Measurements from ENCODE around the gene SNTG2.

SNTG2 gene

GRCh38 chr2:1028831-1029230 is 78.2 kb downstream of the SNTG2 start:
- TF ChIP-seq CTCF (conservative IDR thresholded peaks at IDR 0.05; ENCODE audit: low read depth, low read length) = no peak
- H3K4me3 ChIP-seq (ENCODE audit: low read length) = no peak overlapping the region
- DNase-seq (ENCODE audit: low read depth) = no peak

DNA sequence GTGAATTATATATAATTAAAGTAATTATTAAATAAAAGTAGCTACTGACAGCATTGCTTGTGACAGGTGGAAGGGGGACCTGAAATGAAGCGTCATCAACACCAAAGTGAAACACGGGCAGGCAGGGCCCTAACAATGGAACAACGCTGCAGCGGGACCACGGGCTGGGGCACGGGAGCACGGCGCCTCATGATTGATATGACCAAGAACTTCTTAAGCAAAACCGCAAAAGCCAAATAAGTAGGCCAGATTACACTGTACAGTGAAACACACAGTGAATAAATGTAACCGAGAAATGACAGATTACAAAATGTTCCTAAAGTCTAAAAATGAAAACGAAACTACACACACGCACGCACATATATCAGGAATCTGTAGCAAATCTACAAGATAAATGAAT is 81.4 kb downstream of the SNTG2 start:
- H3K4me3 ChIP-seq (ENCODE audit: low read length) = no peak overlapping the region
- no peak for TF ChIP-seq CTCF (conservative IDR thresholded peaks at IDR 0.05; ENCODE audit: low read depth, low read length)
- DNase-seq (ENCODE audit: low read depth) = no peak

DNA sequence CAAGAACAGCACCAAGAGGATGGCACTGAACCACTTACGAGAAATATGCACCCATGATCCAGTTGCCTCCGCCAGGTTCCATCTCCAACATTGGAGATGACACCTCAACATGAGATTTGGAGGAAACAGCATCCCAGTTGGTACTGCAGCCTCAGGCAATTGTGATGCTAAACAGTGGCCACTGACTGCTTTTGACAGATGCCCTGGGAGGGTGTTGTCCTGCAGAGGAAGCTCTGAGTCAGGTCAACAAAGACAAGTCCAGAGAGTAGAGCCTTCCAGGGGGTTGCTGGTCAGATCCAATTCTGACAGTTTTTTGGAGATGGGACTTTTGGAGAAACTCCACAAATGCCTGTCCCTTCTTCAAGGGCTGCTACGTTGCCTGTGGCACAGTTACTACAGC is 82.4 kb downstream of the SNTG2 start:
- no peak for TF ChIP-seq CTCF (conservative IDR thresholded peaks at IDR 0.05; ENCODE audit: low read depth, low read length)
- H3K4me3 ChIP-seq (ENCODE audit: low read length) = no peak overlapping the region
- no peak for DNase-seq (ENCODE audit: low read depth)

GRCh38 chr2:1037066-1037465 is 86.4 kb downstream of the SNTG2 start:
- no peak for TF ChIP-seq CTCF (conservative IDR thresholded peaks at IDR 0.05; ENCODE audit: low read depth, low read length)

GRCh38 chr2:1039549-1039948 is 88.9 kb downstream of the SNTG2 start:
- TF ChIP-seq CTCF (conservative IDR thresholded peaks at IDR 0.05; ENCODE audit: low read depth, low read length) = no peak
- H3K4me3 ChIP-seq (ENCODE audit: low read length) = no peak overlapping the region
- no peak for DNase-seq (ENCODE audit: low read depth)

More at GRCh38 chr2:1037066-1037465, 86.4 kb downstream of the SNTG2 start:
- no peak for DNase-seq (ENCODE audit: low read depth)
- no peak overlapping the region for H3K4me3 ChIP-seq (ENCODE audit: low read length)

GRCh38 chr2:1041012-1041805 is 90.6 kb downstream of the SNTG2 start:
- H3K4me3 ChIP-seq (ENCODE audit: low read length) = no peak overlapping the region
- no peak for TF ChIP-seq CTCF (conservative IDR thresholded peaks at IDR 0.05; ENCODE audit: low read depth, low read length)
- DNase-seq (ENCODE audit: low read depth) = no peak

DNA sequence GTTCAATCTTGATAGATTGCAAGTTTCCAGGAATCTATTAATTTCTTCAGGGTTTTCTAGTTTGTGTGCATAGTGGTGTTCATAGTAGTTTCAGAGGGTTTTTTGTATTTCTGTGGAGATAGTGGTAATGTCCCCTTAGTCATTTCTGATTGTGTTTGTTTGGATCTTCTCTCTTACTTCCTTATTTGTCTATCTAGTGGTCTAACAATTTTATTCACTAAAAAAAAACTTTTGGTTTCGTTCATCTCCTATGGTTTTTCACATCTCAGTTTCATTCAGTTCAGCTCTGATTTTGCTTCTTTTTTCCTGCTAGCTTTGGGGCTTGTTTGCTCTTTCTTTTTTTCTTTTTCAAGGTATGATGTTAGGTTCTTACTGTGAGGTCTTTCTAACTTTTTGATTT is 94.5 kb downstream of the SNTG2 start:
- no peak for DNase-seq (ENCODE audit: low read depth)
- no peak for TF ChIP-seq CTCF (conservative IDR thresholded peaks at IDR 0.05; ENCODE audit: low read depth, low read length)

More for the DNA sequence above, 94.5 kb downstream of the SNTG2 start:
- H3K4me3 ChIP-seq (ENCODE audit: low read length) = no peak overlapping the region

All from retinal pigment epithelial cell (primary cell).